Adrenal gland (tissue), 5 donors: ENCODE measurements around the gene PLGRKT.

Source experiments
- CTCF ChIP-seq, 6 experiments: fragments of 450-650 bp in 4 of 6; fragments of 200-600 bp in 2 of 6; sonication (generic) in 1 of 6; IDR thresholded peaks; 1 replicate in 5 of 6; 2 replicates in 1 of 6; pipeline versions ENCODE4 v1.5.1 to v1.8.0; 2016 to 2021; ENCODE audit warnings: antibody characterized with exemption in 6 of 6, mild to moderate bottlenecking in 2 of 6, moderate library complexity in 1 of 6
- POLR2A ChIP-seq, 2 donors: fragments of 450-650 bp; IDR thresholded peaks; one replicate each; pipeline ENCODE4 v1.6.1; 2017; ENCODE audit warnings: antibody characterized with exemption in 2 of 2, mild to moderate bottlenecking in 2 of 2, moderate library complexity in 1 of 2
- donor health status: DM: no; HTN: no; CAD: no.

- TF ChIP-seq POLR2A (IDR thresholded peaks at IDR 0.05) (no peak), CTCF (IDR thresholded peaks at IDR 0.05) (no peak)
Observed at GRCh38 chr9:5460157-5460556, 22.4 kb upstream of the PLGRKT start.
